PC-3 (cell line): ENCODE measurements around the gene DEPDC1.

Source experiments
- EZH2 ChIP-seq: fragments of 300-600 bp; sonication (generic); IDR thresholded peaks from one replicate; pipeline ENCODE4 v1.6.1; 2017; ENCODE audit warnings: antibody characterized with exemption, mild to moderate bottlenecking, low read length; ENCODE audit not compliant: unreplicated experiment
- TF ChIP-seq, protein P1 (sequence below): fragments of 300-600 bp; sonication (generic); conservative IDR thresholded peaks from 2 replicates; pipeline ENCODE4 v1.5.1; 2017; ENCODE audit warnings: antibody characterized with exemption, low read depth, mild to moderate bottlenecking, low read length

DNA sequence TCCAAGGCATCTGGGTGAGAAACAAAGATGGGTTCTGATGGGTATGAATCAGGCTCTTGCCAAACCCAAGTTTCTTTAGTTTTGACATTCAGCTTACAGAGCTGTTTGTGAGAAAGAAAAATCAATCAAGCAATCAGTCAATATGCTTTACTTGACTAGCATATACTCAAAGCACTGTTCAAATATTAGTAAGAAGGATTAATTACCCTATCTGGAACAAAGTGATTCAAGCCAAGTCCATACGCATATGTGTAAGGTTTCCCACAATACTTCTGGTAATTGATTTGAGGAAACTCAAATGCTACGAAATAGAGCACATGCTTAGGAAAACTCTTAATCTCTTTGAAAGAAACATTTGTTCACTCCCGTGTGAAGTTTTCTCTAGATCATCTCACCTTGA lies 65.8 kb downstream of the DEPDC1 start:
- TF ChIP-seq, protein P1, sequence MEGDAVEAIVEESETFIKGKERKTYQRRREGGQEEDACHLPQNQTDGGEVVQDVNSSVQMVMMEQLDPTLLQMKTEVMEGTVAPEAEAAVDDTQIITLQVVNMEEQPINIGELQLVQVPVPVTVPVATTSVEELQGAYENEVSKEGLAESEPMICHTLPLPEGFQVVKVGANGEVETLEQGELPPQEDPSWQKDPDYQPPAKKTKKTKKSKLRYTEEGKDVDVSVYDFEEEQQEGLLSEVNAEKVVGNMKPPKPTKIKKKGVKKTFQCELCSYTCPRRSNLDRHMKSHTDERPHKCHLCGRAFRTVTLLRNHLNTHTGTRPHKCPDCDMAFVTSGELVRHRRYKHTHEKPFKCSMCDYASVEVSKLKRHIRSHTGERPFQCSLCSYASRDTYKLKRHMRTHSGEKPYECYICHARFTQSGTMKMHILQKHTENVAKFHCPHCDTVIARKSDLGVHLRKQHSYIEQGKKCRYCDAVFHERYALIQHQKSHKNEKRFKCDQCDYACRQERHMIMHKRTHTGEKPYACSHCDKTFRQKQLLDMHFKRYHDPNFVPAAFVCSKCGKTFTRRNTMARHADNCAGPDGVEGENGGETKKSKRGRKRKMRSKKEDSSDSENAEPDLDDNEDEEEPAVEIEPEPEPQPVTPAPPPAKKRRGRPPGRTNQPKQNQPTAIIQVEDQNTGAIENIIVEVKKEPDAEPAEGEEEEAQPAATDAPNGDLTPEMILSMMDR, result no peak
- no peak for TF ChIP-seq EZH2
